HG03139 (cell line): ENCODE data around the gene GAGE12H.
"Not testable (repeated sequence)": the region's sequence is repeated elsewhere in the genome, so short reads cannot be mapped to it uniquely, and the experiment has no call there.

Source experiments
- ATAC-seq: cut with Tn5 transposase; IDR thresholded peaks from one replicate; pipeline ENCODE4 v1.9.1; 2021; ENCODE audit not compliant: unreplicated experiment

The GAGE12H gene

GRCh38 chrX:49579649-49580048 lies at the start of gene GAGE12H:
Gene GAGE12H (plus strand): TSS chrX:49579949. CDS start chrX:49581104, 1,155 bp downstream.
- not testable (repeated sequence) for ATAC-seq

DNA sequence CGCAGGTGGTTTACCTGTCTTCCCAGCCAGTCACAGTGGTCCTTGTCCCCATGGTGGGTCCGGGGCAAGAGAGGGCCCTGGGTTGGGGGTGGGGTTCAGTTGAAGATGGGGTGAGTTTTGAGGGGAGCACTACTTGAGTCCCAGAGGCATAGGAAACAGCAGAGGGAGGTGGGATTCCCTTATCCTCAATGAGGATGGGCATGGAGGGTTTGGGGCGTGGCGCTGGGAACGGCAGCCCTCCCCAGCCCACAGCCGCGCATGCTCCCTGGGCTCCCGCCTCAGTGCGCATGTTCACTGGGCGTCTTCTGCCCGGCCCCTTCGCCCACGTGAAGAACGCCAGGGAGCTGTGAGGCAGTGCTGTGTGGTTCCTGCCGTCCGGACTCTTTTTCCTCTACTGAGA lies 47.9 kb upstream of the GAGE12H start, which contains the start of gene GAGE12C:
TSS of gene GAGE12C (plus strand) at position 301 of the 400 bp plus-strand sequence. CDS start 1,155 bp downstream, outside the sequence.
- not testable (repeated sequence) for ATAC-seq

DNA sequence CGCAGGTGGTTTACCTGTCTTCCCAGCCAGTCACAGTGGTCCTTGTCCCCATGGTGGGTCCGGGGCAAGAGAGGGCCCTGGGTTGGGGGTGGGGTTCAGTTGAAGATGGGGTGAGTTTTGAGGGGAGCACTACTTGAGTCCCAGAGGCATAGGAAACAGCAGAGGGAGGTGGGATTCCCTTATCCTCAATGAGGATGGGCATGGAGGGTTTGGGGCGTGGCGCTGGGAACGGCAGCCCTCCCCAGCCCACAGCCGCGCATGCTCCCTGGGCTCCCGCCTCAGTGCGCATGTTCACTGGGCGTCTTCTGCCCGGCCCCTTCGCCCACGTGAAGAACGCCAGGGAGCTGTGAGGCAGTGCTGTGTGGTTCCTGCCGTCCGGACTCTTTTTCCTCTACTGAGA lies 38.3 kb upstream of the GAGE12H start, which contains the start of gene GAGE12D:
TSS of gene GAGE12D (plus strand) at position 301 of the 400 bp plus-strand sequence. CDS start 1,155 bp downstream, outside the sequence.
- ATAC-seq, result not testable (repeated sequence)

DNA sequence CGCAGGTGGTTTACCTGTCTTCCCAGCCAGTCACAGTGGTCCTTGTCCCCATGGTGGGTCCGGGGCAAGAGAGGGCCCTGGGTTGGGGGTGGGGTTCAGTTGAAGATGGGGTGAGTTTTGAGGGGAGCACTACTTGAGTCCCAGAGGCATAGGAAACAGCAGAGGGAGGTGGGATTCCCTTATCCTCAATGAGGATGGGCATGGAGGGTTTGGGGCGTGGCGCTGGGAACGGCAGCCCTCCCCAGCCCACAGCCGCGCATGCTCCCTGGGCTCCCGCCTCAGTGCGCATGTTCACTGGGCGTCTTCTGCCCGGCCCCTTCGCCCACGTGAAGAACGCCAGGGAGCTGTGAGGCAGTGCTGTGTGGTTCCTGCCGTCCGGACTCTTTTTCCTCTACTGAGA lies 28.8 kb upstream of the GAGE12H start, which contains the start of gene GAGE12E:
TSS of gene GAGE12E (plus strand) at position 301 of the 400 bp plus-strand sequence. CDS start 1,155 bp downstream, outside the sequence.
- not testable (repeated sequence) for ATAC-seq

DNA sequence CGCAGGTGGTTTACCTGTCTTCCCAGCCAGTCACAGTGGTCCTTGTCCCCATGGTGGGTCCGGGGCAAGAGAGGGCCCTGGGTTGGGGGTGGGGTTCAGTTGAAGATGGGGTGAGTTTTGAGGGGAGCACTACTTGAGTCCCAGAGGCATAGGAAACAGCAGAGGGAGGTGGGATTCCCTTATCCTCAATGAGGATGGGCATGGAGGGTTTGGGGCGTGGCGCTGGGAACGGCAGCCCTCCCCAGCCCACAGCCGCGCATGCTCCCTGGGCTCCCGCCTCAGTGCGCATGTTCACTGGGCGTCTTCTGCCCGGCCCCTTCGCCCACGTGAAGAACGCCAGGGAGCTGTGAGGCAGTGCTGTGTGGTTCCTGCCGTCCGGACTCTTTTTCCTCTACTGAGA lies 19.2 kb upstream of the GAGE12H start, which contains the start of gene GAGE12F:
TSS of gene GAGE12F (plus strand) at position 301 of the 400 bp plus-strand sequence. CDS start 1,155 bp downstream, outside the sequence.
- not testable (repeated sequence) for ATAC-seq

DNA sequence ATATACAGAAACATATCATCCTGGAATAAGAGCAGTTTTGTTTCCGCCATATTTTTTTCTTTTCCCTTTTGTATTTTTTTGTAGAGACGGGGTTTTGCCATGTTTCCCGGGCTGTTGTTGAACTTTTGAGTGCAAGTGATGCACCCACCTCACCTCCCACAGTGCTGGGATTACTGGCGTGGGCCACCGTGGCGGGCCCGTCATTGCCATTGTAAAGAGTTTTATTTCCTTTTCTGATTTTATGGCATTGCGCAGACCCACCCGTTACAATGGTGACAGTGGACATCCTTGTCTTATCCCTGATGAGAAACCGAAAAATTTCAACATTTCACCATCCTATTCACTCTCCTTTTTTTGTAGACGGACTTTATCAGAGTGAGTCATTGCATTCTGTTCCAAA lies 11.0 kb upstream of the GAGE12H start:
- ATAC-seq, result not testable (repeated sequence)

DNA sequence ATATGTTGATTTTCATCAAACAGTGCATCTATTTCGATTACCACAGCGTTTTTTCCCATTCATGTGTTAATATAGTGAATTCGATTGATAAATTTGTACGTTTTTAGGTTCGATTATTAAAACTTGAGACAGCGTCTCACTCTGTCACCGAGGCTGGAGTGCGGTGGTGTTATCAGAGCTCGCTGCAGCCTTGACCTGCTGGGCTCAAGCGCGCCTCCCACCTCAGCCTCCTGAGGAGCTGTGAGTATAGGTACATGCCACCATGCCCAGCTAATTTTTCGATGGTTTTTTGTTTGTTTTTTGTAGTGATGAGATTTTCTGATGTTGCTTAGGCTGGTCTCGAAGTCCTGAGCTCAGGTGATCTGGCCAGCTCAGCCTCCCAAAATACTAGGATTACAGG lies 10.6 kb upstream of the GAGE12H start:
- not testable (repeated sequence) for ATAC-seq

DNA sequence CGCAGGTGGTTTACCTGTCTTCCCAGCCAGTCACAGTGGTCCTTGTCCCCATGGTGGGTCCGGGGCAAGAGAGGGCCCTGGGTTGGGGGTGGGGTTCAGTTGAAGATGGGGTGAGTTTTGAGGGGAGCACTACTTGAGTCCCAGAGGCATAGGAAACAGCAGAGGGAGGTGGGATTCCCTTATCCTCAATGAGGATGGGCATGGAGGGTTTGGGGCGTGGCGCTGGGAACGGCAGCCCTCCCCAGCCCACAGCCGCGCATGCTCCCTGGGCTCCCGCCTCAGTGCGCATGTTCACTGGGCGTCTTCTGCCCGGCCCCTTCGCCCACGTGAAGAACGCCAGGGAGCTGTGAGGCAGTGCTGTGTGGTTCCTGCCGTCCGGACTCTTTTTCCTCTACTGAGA lies 9.6 kb upstream of the GAGE12H start, which contains the start of gene GAGE12G:
TSS of gene GAGE12G (plus strand) at position 301 of the 400 bp plus-strand sequence. CDS start 1,155 bp downstream, outside the sequence.
- ATAC-seq, result not testable (repeated sequence)

- ATAC-seq, result not testable (repeated sequence)
These were observed 9.4 kb downstream of the GAGE12H start, which contains the start of gene GAGE2A for GRCh38 chrX:49589196-49589595. Gene GAGE2A (plus strand): TSS chrX:49589496. CDS start chrX:49590651, 1,155 bp downstream.

GRCh38 chrX:49589769-49590478 lies 10.2 kb downstream of the GAGE12H start:
- ATAC-seq, result not testable (repeated sequence)

GRCh38 chrX:49590488-49590887 lies 10.7 kb downstream of the GAGE12H start:
- not testable (repeated sequence) for ATAC-seq

DNA sequence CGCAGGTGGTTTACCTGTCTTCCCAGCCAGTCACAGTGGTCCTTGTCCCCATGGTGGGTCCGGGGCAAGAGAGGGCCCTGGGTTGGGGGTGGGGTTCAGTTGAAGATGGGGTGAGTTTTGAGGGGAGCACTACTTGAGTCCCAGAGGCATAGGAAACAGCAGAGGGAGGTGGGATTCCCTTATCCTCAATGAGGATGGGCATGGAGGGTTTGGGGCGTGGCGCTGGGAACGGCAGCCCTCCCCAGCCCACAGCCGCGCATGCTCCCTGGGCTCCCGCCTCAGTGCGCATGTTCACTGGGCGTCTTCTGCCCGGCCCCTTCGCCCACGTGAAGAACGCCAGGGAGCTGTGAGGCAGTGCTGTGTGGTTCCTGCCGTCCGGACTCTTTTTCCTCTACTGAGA lies 19.0 kb downstream of the GAGE12H start, which contains the start of gene GAGE1:
TSS of gene GAGE1 (plus strand) at position 301 of the 400 bp plus-strand sequence. CDS start 1,155 bp downstream, outside the sequence.
- ATAC-seq, result not testable (repeated sequence)

DNA sequence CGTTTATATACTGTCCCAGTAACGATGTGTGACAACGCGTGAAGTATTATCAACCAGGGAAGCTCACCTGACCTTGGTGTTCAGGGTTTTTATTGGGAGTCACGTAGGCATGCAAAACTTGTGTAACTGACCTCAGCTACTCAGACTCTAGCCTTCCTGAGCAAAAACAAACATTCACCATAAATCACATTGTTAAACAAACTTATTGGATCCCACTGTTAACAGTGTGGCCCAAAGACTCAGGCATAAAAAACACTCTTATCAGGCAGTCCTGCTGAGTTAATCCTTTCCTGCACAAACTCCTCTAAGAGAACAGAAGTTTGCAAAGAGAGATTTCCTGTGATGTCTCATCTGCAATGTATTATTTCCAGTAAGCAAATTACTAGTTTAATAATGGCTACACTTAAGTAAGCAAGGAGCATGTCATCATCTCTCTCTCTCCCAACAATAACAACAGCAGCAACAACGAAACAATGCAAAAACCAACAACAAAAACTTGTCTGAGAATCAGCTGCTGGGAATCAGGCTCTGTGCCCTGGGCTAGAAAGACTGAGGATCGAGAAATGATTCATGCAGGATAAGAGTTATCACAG lies 31.1 kb downstream of the GAGE12H start:
- no peak for ATAC-seq

DNA sequence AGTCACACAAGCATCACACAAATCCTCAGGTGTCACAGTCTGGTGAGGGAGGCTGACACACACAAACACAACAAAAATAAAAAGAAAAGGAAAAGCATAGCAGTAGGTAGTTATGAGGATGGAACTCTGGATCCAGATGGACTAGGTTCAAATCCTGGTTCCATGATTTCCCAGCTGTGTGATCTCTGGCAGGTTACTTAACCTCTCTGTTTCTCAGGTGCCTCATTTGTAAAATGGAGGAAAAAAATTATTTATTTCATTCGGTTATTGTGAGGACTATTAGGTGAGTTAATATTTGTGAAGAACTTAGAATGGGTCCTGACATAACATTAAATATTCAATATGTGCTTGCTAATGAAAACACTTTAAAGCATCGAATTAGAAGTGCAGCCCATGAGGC lies 38.8 kb downstream of the GAGE12H start:
- ATAC-seq, result no peak

- ATAC-seq, result no peak
These were observed 47.5 kb downstream of the GAGE12H start for GRCh38 chrX:49627086-49627777.
